ENCODE data around the gene SLC25A31.

SLC25A31 gene

DNA sequence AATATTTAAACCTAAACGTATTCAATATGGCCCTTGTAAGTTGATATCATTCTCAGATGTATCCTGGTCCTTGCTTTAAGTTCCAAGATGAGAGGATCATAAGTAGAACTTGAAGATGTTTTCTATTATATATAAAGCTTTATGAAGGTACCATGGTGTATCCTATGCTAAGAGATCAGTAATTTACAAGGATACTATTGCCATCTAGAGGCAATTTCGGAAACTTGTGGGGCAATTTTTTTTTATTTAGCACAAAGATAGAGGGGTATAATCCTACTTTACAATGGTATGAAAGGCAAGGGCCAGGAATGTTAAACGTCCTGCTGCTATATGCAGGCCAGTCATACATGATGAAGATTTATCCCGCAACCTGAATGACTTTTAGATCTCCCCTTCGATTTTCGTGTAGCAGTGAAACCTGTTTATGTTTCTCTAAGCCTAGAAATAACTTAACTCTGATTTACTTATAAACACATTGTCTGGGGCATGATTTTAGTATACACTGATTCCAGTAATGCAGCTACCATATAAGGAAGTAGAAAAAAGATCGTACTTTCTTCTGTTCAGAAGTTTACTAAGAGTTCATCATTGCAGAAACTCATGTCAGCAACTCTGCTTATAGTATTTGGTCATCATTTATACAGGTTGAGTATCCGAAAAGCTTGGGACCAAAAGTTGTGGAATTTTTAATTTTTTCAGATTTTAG lies 2.6 kb downstream of the SLC25A31 start:
- Histone ChIP-seq H4K91ac (ENCODE audit: low read depth, low read length, poor library complexity) (no peak overlapping the region), H3K27me3 (ENCODE audit: control insufficient read depth in 3 of 3, insufficient read depth in 3 of 3, low read depth in 1 of 3, low read length in 3 of 3) (no peaks in the 10 kb centered on the region), H3K4me1 (ENCODE audit: control insufficient read depth in 2 of 2, insufficient read depth in 1 of 2, low read depth in 1 of 2, low read length in 2 of 2) (peaks cover 0 to 1% of the 10 kb centered on the region in 2 donors), H2BK5ac (ENCODE audit: low read length) (no peak overlapping the region), H3K4ac (ENCODE audit: low read length) (no peak overlapping the region), H4K8ac (ENCODE audit: low read depth, low read length) (no peak overlapping the region), H3K9me3 (replicated peaks in 1 of 2; ENCODE audit: control insufficient read depth in 2 of 2, insufficient read depth in 1 of 2, low read depth in 1 of 2, low read length in 2 of 2) (no peaks in the 10 kb centered on the region), H2AFZ (ENCODE audit: low read length) (peak overlapping the region; percentile 15), H3K14ac (ENCODE audit: low read length) (no peak overlapping the region), H3K18ac (ENCODE audit: low read length) (no peak overlapping the region), H2AK5ac (ENCODE audit: low read depth, low read length) (no peak overlapping the region), H3K9ac (ENCODE audit: low read depth, low read length, poor library complexity) (no peak overlapping the region), H3K4me2 (ENCODE audit: insufficient read depth, low read length, poor library complexity, severe bottlenecking) (no peak overlapping the region), H2BK120ac (ENCODE audit: low read depth, low read length) (no peak overlapping the region), H2BK12ac (ENCODE audit: low read length) (no peak overlapping the region), H2BK15ac (ENCODE audit: low read length) (no peak overlapping the region), H3K4me3 (ENCODE audit: low read length in 2 of 2) (no peak overlapping the region), H3K79me1 (ENCODE audit: low read depth, low read length) (no peaks in the 10 kb centered on the region), H3K23ac (ENCODE audit: low read depth, low read length, poor library complexity) (no peak overlapping the region), H3K36me3 (replicated peaks in 1 of 2; ENCODE audit: control insufficient read depth in 2 of 2, insufficient read depth in 2 of 2, low read length in 2 of 2) (no peaks in the 10 kb centered on the region), H3K27ac (replicated peaks; ENCODE audit: low read length) (no peak overlapping the region)
- no CpG with 5 or more reads among the region's 8 CpGs for WGBS, 2 donors (ENCODE audit: extremely low coverage in 2 of 2, insufficient read length in 2 of 2, insufficient replicate concordance in 1 of 2)
- peak; percentile 29 for DNase-seq (ENCODE audit: low spot score)

DNA sequence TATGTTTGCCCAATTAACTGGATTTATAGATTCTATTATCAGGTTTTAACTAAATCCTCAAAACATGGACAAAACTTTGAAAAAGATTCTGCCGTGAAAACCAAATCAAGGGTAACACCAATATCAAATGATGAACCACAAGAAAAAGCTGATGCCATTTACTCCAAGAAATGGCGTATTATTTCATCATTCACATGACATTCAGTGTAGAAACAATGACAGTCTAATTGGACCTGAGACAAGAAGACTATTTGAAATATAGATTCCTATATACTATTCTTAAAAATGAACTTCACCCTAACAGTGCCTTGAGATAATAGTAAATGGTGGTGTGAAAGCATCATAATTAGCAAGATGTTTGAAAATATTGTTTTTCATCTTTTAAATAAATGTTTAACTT lies 4.8 kb downstream of the SLC25A31 start:
- Histone ChIP-seq H2AFZ (ENCODE audit: low read length) (no peak overlapping the region), H3K23ac (ENCODE audit: low read depth, low read length, poor library complexity) (no peak overlapping the region), H2BK15ac (ENCODE audit: low read length) (no peak overlapping the region), H2BK12ac (ENCODE audit: low read length) (no peak overlapping the region), H3K4ac (ENCODE audit: low read length) (no peak overlapping the region), H2BK120ac (ENCODE audit: low read depth, low read length) (no peak overlapping the region), H3K36me3 (replicated peaks in 1 of 2; ENCODE audit: control insufficient read depth in 2 of 2, insufficient read depth in 2 of 2, low read length in 2 of 2) (no peaks in the 10 kb centered on the region), H3K9ac (ENCODE audit: low read depth, low read length, poor library complexity) (no peak overlapping the region), H2AK5ac (ENCODE audit: low read depth, low read length) (no peak overlapping the region), H3K27me3 (ENCODE audit: control insufficient read depth in 3 of 3, insufficient read depth in 3 of 3, low read depth in 1 of 3, low read length in 3 of 3) (no peaks in the 10 kb centered on the region), H3K14ac (ENCODE audit: low read length) (no peak overlapping the region), H4K8ac (ENCODE audit: low read depth, low read length) (no peak overlapping the region), H3K4me1 (ENCODE audit: control insufficient read depth in 2 of 2, insufficient read depth in 1 of 2, low read depth in 1 of 2, low read length in 2 of 2) (peaks cover 0 to 1% of the 10 kb centered on the region in 2 donors), H3K18ac (ENCODE audit: low read length) (no peak overlapping the region), H4K91ac (ENCODE audit: low read depth, low read length, poor library complexity) (no peak overlapping the region), H3K4me3 (ENCODE audit: low read length in 2 of 2) (no peak overlapping the region), H2BK5ac (ENCODE audit: low read length) (no peak overlapping the region), H3K4me2 (ENCODE audit: insufficient read depth, low read length, poor library complexity, severe bottlenecking) (no peak overlapping the region), H3K9me3 (replicated peaks in 1 of 2; ENCODE audit: control insufficient read depth in 2 of 2, insufficient read depth in 1 of 2, low read depth in 1 of 2, low read length in 2 of 2) (no peaks in the 10 kb centered on the region), H3K79me1 (ENCODE audit: low read depth, low read length) (no peaks in the 10 kb centered on the region), H3K27ac (replicated peaks; ENCODE audit: low read length) (no peak overlapping the region)
- no peak for DNase-seq (ENCODE audit: low spot score)
- no CpG with 5 or more reads among the region's 2 CpGs for WGBS, 2 donors (ENCODE audit: extremely low coverage in 2 of 2, insufficient read length in 2 of 2, insufficient replicate concordance in 1 of 2)

DNA sequence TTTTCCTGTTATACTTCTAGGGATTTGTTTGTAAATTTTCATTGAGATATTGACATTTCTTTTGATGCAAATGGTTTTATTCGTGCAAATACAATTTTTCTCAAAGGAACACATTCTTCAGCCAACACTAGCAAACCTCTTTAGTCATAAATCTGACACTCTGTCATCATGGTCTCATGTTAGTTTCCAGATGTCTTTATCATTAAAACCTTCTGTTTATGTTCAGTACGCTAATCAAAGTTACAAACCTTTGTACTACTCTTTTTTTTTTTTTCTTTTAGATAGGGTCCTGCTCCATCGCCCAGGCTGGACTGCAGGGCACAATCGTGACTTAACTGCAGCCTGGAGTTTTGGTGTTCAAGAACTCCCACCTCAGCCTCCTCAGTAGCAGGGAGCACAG lies 7.1 kb downstream of the SLC25A31 start:
- no peak for DNase-seq (ENCODE audit: low spot score)
- no CpG with 5 or more reads among the region's 4 CpGs for WGBS, 2 donors (ENCODE audit: extremely low coverage in 2 of 2, insufficient read length in 2 of 2, insufficient replicate concordance in 1 of 2)
- Histone ChIP-seq H3K4ac (ENCODE audit: low read length) (no peak overlapping the region), H3K23ac (ENCODE audit: low read depth, low read length, poor library complexity) (no peak overlapping the region), H3K36me3 (replicated peaks in 1 of 2; ENCODE audit: control insufficient read depth in 2 of 2, insufficient read depth in 2 of 2, low read length in 2 of 2) (no peaks in the 10 kb centered on the region), H4K91ac (ENCODE audit: low read depth, low read length, poor library complexity) (no peak overlapping the region), H3K18ac (ENCODE audit: low read length) (no peak overlapping the region), H3K79me1 (ENCODE audit: low read depth, low read length) (no peaks in the 10 kb centered on the region), H2AFZ (ENCODE audit: low read length) (no peak overlapping the region), H2BK5ac (ENCODE audit: low read length) (no peak overlapping the region), H4K8ac (ENCODE audit: low read depth, low read length) (no peak overlapping the region), H3K4me1 (ENCODE audit: control insufficient read depth in 2 of 2, insufficient read depth in 1 of 2, low read depth in 1 of 2, low read length in 2 of 2) (peaks cover 0 to 1% of the 10 kb centered on the region in 2 donors), H3K4me3 (ENCODE audit: low read length in 2 of 2) (no peak overlapping the region), H2BK15ac (ENCODE audit: low read length) (no peak overlapping the region), H3K9me3 (replicated peaks in 1 of 2; ENCODE audit: control insufficient read depth in 2 of 2, insufficient read depth in 1 of 2, low read depth in 1 of 2, low read length in 2 of 2) (peaks cover 3 to 6% of the 10 kb centered on the region in 2 donors), H3K27ac (replicated peaks; ENCODE audit: low read length) (no peak overlapping the region), H2BK120ac (ENCODE audit: low read depth, low read length) (no peak overlapping the region), H2BK12ac (ENCODE audit: low read length) (no peak overlapping the region), H3K14ac (ENCODE audit: low read length) (no peak overlapping the region), H3K4me2 (ENCODE audit: insufficient read depth, low read length, poor library complexity, severe bottlenecking) (no peak overlapping the region), H3K9ac (ENCODE audit: low read depth, low read length, poor library complexity) (no peak overlapping the region), H2AK5ac (ENCODE audit: low read depth, low read length) (no peak overlapping the region), H3K27me3 (ENCODE audit: control insufficient read depth in 3 of 3, insufficient read depth in 3 of 3, low read depth in 1 of 3, low read length in 3 of 3) (no peaks in the 10 kb centered on the region)

DNA sequence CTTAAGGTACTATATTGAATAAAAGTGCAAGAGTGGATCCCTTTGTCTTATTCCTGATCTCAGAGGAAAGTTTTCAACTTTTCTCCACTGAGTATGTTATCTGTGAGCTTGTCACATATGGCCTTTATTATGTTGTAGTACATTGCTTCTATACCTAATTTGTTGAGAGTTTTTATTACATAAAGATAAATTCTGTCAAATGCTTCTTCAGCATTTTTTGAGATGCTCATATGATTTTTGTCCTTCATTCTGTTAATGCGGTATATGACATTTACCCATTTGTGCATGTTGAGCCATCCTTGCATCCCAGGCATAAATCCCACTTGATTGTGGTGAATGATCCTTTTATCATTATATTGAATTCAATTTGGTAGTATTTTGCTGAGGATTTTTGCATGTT lies 11.0 kb downstream of the SLC25A31 start:
- no peak for DNase-seq (ENCODE audit: low spot score)
- no CpG with 5 or more reads among the region's 1 CpG for WGBS, 2 donors (ENCODE audit: extremely low coverage in 2 of 2, insufficient read length in 2 of 2, insufficient replicate concordance in 1 of 2)
- Histone ChIP-seq H3K4me2 (ENCODE audit: insufficient read depth, low read length, poor library complexity, severe bottlenecking) (no peak overlapping the region), H3K27me3 (ENCODE audit: control insufficient read depth in 3 of 3, insufficient read depth in 3 of 3, low read depth in 1 of 3, low read length in 3 of 3) (no peaks in the 10 kb centered on the region), H4K91ac (ENCODE audit: low read depth, low read length, poor library complexity) (no peak overlapping the region), H3K9ac (ENCODE audit: low read depth, low read length, poor library complexity) (no peak overlapping the region), H2BK12ac (ENCODE audit: low read length) (no peak overlapping the region), H3K27ac (replicated peaks; ENCODE audit: low read length) (no peak overlapping the region), H3K4me3 (ENCODE audit: low read length in 2 of 2) (no peak overlapping the region), H2BK15ac (ENCODE audit: low read length) (no peak overlapping the region), H3K4ac (ENCODE audit: low read length) (no peak overlapping the region), H4K8ac (ENCODE audit: low read depth, low read length) (no peak overlapping the region), H3K9me3 (replicated peaks in 1 of 2; ENCODE audit: control insufficient read depth in 2 of 2, insufficient read depth in 1 of 2, low read depth in 1 of 2, low read length in 2 of 2) (peaks cover 3 to 7% of the 10 kb centered on the region in 2 donors), H2AK5ac (ENCODE audit: low read depth, low read length) (no peak overlapping the region), H2BK120ac (ENCODE audit: low read depth, low read length) (no peak overlapping the region), H2AFZ (ENCODE audit: low read length) (no peak overlapping the region), H3K18ac (ENCODE audit: low read length) (no peak overlapping the region), H3K79me1 (ENCODE audit: low read depth, low read length) (no peaks in the 10 kb centered on the region), H3K4me1 (ENCODE audit: control insufficient read depth in 2 of 2, insufficient read depth in 1 of 2, low read depth in 1 of 2, low read length in 2 of 2) (no peaks in the 10 kb centered on the region), H3K14ac (ENCODE audit: low read length) (no peak overlapping the region), H3K36me3 (replicated peaks in 1 of 2; ENCODE audit: control insufficient read depth in 2 of 2, insufficient read depth in 2 of 2, low read length in 2 of 2) (no peaks in the 10 kb centered on the region), H2BK5ac (ENCODE audit: low read length) (no peak overlapping the region), H3K23ac (ENCODE audit: low read depth, low read length, poor library complexity) (no peak overlapping the region)
